WI38 (cell line): ENCODE measurements around the gene TEX54.
A peak's percentile ranks its signal among the peaks of the same experiment; 100 is the strongest.

Experiments used
- H3K4me3 ChIP-seq: 2 replicates; pipeline ENCODE4 v1.5.1; 2011; ENCODE audit warnings: low read depth, mild to moderate bottlenecking, control low read depth, low read length
- CTCF ChIP-seq: IDR thresholded peaks from 2 replicates; pipeline ENCODE4 v1.5.1; 2012; ENCODE audit warnings: low read depth, mild to moderate bottlenecking, control low read depth, low read length

The TEX54 gene

GRCh38 chr11:62832336-62833234 lies at the start of gene TEX54:
Gene TEX54 (minus strand): TSS chr11:62832841.
- peak within 1 kb of the TSS; percentile 82 for H3K4me3 ChIP-seq
- TF ChIP-seq CTCF, result no peak

GRCh38 chr11:62882431-62882749 lies 49.7 kb upstream of the TEX54 start:
- H3K4me3 ChIP-seq, result peak overlapping the region; percentile 98
- TF ChIP-seq CTCF, result no peak

- TF ChIP-seq CTCF, result no peak
Measured at GRCh38 chr11:62881579-62882430, 49.2 kb upstream of the TEX54 start.

GRCh38 chr11:62880803-62881578 lies 48.4 kb upstream of the TEX54 start, which contains the start of gene SLC3A2:
Gene SLC3A2 (plus strand): TSS chr11:62880896. CDS start chr11:62881024, 128 bp downstream.
- peak; percentile 40; the same call in 1 of the 2 replicates for TF ChIP-seq CTCF
- H3K4me3 ChIP-seq, result peak within 1 kb of the TSS; percentile 98

More at GRCh38 chr11:62881579-62882430, 49.2 kb upstream of the TEX54 start:
- peak overlapping the region; percentile 98 for H3K4me3 ChIP-seq

- peak overlapping the region; percentile 98 for H3K4me3 ChIP-seq
- no peak for TF ChIP-seq CTCF
Measured at GRCh38 chr11:62880231-62880802, 47.7 kb upstream of the TEX54 start.

- TF ChIP-seq CTCF, result no peak
- peak overlapping the region; percentile 98 for H3K4me3 ChIP-seq
Measured at GRCh38 chr11:62879235-62879978, 46.8 kb upstream of the TEX54 start.
